Activated naive CD4-positive, alpha-beta T cell treated with anti-CD3 and anti-CD28 coated beads for 36 hours (primary cell): Measurements from ENCODE around the gene SRPRB. TPM values are rescaled to one million over a fixed set of nuclear protein-coding genes. Genes with fewer than 3 reads are reported as not detected.

Experiments used
- CTCF ChIA-PET: fragments of 350-600 bp; sonication (Branson Sonifier 250); formaldehyde crosslinking; loops from one replicate; lab custom pipeline; 2021; ENCODE audit warnings: antibody characterized with exemption; lab: Charles Lee
- DNase-seq: peaks from one replicate; pipeline ENCODE4 v3.0.0-alpha.2; 2020
- H3K27ac Mint-ChIP-seq: one replicate; pipeline ENCODE4 v1.8.0; 2021; ENCODE audit warnings: mild to moderate bottlenecking, mixed read lengths
- H3K27me3 Mint-ChIP-seq: one replicate; pipeline ENCODE4 v1.8.0; 2021; ENCODE audit warnings: low read depth, mixed read lengths
- H3K36me3 Mint-ChIP-seq: one replicate; pipeline ENCODE4 v1.8.0; 2021; ENCODE audit warnings: low read depth, mixed read lengths
- H3K4me1 Mint-ChIP-seq: one replicate; pipeline ENCODE4 v1.8.0; 2021; ENCODE audit warnings: low read depth, mixed read lengths
- H3K4me3 Mint-ChIP-seq: one replicate; pipeline ENCODE4 v1.8.0; 2021; ENCODE audit warnings: mild to moderate bottlenecking, moderate library complexity, mixed read lengths
- H3K9me3 Mint-ChIP-seq: one replicate; pipeline ENCODE4 v1.8.0; 2021; ENCODE audit warnings: mixed read lengths
- intact Hi-C: fragments of 100-400 bp; cut with micrococcal nuclease; formaldehyde crosslinking; loops from one replicate; pipeline ENCODE4 v1.15.1; 2023
- total RNA-seq, 2 experiments: library from RNA; stranded (reverse); gene quantifications; one replicate each; pipeline ENCODE4 v1.2.3, GENCODE V29; 2021

The SRPRB gene
- 10 to 100 TPM; 55.0 to 56.8 TPM for total RNA-seq

DNA sequence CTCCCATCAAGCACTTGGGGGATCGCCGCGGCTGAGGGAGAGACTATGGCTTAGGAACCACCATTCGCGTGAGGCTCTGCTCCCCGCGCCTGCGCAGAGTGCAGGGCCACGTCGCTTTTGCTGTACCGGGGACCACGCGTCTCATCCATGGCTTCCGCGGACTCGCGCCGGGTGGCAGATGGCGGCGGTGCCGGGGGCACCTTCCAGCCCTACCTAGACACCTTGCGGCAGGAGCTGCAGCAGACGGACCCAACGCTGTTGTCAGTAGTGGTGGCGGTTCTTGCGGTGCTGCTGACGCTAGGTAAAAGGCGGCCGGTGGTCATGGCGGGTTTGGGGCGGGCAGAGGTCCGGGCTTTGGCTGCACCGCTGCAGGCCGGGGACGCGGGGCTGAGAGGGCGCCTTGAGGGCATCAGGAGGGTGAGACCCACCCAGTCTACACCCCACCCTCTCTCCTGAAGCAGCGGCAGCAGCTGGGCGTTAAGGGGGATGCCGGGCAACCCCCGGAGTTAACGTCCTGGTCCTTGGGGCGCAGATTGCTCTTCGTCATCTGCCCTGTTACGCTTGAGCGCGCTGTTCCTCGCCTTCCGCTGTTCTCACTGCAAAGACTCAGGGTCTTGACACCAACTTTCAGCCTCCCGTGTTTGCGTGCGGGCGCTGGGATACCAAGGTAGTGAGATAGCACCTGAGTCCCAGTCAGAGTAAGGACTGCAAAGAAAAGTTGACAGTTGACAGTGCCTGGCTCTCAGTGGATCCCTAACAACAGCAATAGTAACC lies at the start of gene SRPRB:
Gene SRPRB (plus strand): TSS at position 114 of the 774 bp plus-strand sequence. CDS start 34 bp downstream, at position 148.
- Mint-ChIP-seq H3K4me3 (peak within 1 kb of the TSS; percentile 93), H3K27ac (peak within 1 kb of the TSS; percentile 94), H3K27me3 (no peaks in the 10 kb centered on the region), H3K9me3 (no peaks in the 10 kb centered on the region), H3K4me1 (peaks cover 38% of the 10 kb centered on the region), H3K36me3 (peaks cover 16% of the 10 kb centered on the region)
- DNase-seq, result peak; percentile 98
- CTCF ChIA-PET, result interaction anchor here (0.6 to 6.1 kb wide), 4 partner anchors 12 to 1053 kb away, joined by 3 to 27 read pairs (median 4); no protein-coding TSS in a partner anchor
- intact Hi-C loops, result loop anchor here (1.0 to 2.0 kb wide), 10 partner anchors 12 to 1389 kb away; partner anchors contain the start of genes CDV3, CEP63, DNAJC13 and NPHP3

DNA sequence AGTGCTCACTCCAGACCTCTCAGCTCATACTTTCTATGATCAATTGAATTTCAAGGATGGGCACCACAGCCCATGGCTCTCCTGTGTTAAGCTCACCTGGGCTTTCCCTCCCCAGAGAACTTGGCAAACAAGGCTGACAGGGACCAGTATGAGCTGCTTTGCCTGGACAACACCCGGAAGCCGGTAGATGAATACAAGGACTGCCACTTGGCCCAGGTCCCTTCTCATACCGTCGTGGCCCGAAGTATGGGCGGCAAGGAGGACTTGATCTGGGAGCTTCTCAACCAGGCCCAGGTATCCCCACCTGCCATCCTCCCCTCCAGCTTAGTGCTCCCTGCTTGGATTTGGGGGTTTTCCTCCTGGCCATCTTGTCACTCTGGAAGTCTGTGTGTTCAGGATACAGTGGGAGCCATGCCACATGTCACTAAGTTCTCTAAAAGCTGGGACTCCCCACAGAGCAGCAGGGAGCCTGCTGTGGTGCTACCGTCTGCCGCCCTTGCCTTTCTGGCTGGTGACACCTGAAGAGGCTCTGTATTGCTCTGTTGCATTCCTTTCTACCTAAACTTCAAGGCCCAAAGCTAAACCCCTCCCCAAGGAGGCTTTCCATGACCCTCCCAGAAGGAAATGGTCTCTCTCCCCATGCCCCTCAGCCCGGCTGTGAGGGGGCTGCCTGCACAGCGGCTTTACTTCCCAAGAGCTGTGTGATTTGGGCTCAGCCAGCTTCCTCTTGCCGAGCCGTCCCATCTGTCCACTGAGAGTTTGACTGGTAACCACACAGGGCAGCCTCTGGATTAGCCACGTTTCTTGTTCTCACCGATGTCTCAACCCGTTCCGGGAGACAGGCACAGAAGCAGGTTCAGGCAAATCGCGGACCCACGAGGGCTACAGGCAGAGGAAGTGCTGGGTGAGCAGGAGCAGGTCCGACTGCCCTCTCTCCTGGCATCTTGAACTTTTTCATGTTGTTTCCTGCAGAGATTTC lies 48.6 kb upstream of the SRPRB start:
- no peak overlapping the region for H3K27ac Mint-ChIP-seq
- no peaks in the 10 kb centered on the region for H3K9me3 Mint-ChIP-seq
- CTCF ChIA-PET, result no interaction called here
- H3K4me1 Mint-ChIP-seq, result no peaks in the 10 kb centered on the region
- H3K36me3 Mint-ChIP-seq, result no peaks in the 10 kb centered on the region
- no peak overlapping the region for H3K4me3 Mint-ChIP-seq
- intact Hi-C loops, result no loop called here
- H3K27me3 Mint-ChIP-seq, result peaks cover 4% of the 10 kb centered on the region
- DNase-seq, result no peak

GRCh38 chr3:133757701-133758567 lies 47.7 kb upstream of the SRPRB start:
- Mint-ChIP-seq H3K9me3 (no peaks in the 10 kb centered on the region), H3K4me1 (no peaks in the 10 kb centered on the region), H3K4me3 (no peak overlapping the region), H3K27me3 (peaks cover 7% of the 10 kb centered on the region), H3K36me3 (no peaks in the 10 kb centered on the region), H3K27ac (no peak overlapping the region)
- CTCF ChIA-PET, result no interaction called here
- no peak for DNase-seq
- intact Hi-C loops, result no loop called here

DNA sequence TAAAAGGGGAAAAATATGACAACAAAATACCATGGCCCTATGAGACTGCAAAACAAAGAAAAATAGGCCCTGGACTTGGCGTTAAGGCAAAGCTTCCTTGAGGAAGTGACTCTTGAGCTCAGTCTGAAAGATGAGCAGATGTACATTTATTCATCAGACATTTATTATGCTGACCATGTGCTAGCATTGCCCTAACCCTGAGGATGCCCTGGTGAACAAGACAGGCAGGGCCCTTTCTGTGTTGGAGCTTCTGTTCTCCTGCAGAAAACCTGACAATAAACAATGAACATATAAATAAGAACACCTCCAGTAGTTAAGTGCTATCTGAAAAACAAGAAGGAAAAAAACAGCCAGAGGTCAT lies 47.1 kb upstream of the SRPRB start:
- CTCF ChIA-PET, result no interaction called here

GRCh38 chr3:133758964-133759739 lies 46.5 kb upstream of the SRPRB start:
- Mint-ChIP-seq H3K4me1 (no peaks in the 10 kb centered on the region), H3K4me3 (no peak overlapping the region), H3K27ac (no peak overlapping the region), H3K36me3 (no peaks in the 10 kb centered on the region), H3K27me3 (peaks cover 11% of the 10 kb centered on the region), H3K9me3 (no peaks in the 10 kb centered on the region)
- DNase-seq, result no peak
- intact Hi-C loops, result no loop called here
- CTCF ChIA-PET, result no interaction called here

More for the DNA sequence above, 47.1 kb upstream of the SRPRB start:
- intact Hi-C loops, result no loop called here
- H3K4me1 Mint-ChIP-seq, result no peaks in the 10 kb centered on the region
- no peak overlapping the region for H3K4me3 Mint-ChIP-seq
- H3K27ac Mint-ChIP-seq, result no peak overlapping the region
- no peaks in the 10 kb centered on the region for H3K9me3 Mint-ChIP-seq
- peaks cover 7% of the 10 kb centered on the region for H3K27me3 Mint-ChIP-seq
- no peaks in the 10 kb centered on the region for H3K36me3 Mint-ChIP-seq
- no peak for DNase-seq

DNA sequence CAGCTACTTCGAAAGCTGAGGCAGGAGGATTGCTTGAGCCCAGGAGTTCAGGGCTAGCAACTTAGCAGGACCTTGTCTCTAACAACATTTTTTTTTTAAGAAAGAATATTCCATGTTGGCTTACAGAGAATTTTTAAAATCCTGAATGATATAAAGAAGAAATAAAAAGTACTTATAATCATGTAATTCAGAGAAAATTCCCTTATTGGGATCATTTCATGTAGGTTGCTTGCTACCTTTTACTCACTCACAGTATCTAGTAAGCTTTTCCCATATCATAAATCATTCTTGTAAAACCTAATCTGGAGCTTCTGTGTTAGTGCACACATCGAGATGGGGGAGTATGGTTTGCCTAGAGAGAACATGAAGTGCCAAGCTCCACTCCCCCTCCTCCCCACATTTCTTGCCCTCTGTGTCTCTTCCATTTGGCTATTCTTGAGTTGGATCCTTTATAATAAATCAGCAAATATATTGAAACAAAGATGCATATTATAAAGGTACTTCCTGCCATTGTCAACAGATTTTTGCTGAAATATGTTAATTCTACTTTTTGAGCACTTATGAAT lies 45.8 kb upstream of the SRPRB start:
- no peak for DNase-seq
- Mint-ChIP-seq H3K27ac (no peak overlapping the region), H3K4me3 (no peak overlapping the region), H3K36me3 (no peaks in the 10 kb centered on the region), H3K4me1 (no peaks in the 10 kb centered on the region), H3K27me3 (peaks cover 11% of the 10 kb centered on the region), H3K9me3 (no peaks in the 10 kb centered on the region)
- intact Hi-C loops, result no loop called here
- CTCF ChIA-PET, result no interaction called here

- no peaks in the 10 kb centered on the region for H3K4me1 Mint-ChIP-seq
- DNase-seq, result no peak
- CTCF ChIA-PET, result interaction anchor here (1.0 kb wide), 1 partner anchor 18 kb away, joined by 3 read pairs; no protein-coding TSS in a partner anchor
- intact Hi-C loops, result no loop called here
- no peak overlapping the region for H3K27ac Mint-ChIP-seq
- H3K9me3 Mint-ChIP-seq, result no peaks in the 10 kb centered on the region
- H3K4me3 Mint-ChIP-seq, result no peak overlapping the region
- no peaks in the 10 kb centered on the region for H3K36me3 Mint-ChIP-seq
- peaks cover 11% of the 10 kb centered on the region for H3K27me3 Mint-ChIP-seq
These were observed 44.7 kb upstream of the SRPRB start for GRCh38 chr3:133760916-133761315.

DNA sequence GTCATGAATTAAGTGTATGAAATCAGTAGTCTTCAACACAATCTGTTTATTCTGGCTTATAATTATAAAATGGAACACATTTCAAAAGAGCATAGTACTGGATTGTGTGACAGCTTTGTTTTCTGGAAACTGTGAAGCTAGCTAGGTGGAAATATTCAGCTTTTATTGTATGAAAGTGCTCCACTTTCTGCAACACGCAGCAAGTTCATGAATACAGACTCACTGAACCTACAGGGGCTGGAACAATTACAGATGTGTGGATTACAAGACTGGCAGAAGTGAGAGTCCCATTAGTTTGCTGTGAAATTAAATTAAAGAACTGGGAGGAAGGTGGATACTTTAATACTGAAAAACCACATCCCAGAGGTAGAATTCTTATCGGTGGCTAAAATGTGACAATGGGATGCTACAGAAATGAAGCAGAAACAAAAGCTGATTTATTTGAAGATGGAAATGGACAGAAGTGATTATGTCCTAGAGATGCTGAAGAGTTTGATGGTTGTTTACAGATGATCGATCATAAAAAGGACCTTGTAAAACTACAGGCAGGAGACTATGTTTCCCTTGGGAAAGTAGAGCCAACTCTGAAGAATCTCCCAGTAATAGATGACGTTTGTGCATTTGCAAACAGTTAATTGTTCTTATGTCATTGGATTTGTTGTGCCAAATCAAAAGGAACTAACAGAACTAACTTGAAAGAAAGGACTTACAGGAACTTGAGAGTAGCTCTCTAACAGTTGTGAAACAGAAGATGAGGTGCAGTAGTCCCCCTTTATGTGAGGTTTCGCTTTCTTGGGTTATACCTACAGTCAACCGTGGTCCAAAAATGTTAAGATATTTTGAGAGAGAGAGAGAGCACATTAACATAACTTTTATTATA lies 43.8 kb upstream of the SRPRB start:
- CTCF ChIA-PET, result interaction anchor here (1.0 kb wide), 1 partner anchor 19 kb away, joined by 3 read pairs; no protein-coding TSS in a partner anchor
- no peak for DNase-seq
- no peak overlapping the region for H3K4me3 Mint-ChIP-seq
- no peaks in the 10 kb centered on the region for H3K4me1 Mint-ChIP-seq
- H3K27me3 Mint-ChIP-seq, result peaks cover 15% of the 10 kb centered on the region
- no peaks in the 10 kb centered on the region for H3K9me3 Mint-ChIP-seq
- H3K27ac Mint-ChIP-seq, result no peak overlapping the region
- intact Hi-C loops, result no loop called here
- H3K36me3 Mint-ChIP-seq, result no peaks in the 10 kb centered on the region

DNA sequence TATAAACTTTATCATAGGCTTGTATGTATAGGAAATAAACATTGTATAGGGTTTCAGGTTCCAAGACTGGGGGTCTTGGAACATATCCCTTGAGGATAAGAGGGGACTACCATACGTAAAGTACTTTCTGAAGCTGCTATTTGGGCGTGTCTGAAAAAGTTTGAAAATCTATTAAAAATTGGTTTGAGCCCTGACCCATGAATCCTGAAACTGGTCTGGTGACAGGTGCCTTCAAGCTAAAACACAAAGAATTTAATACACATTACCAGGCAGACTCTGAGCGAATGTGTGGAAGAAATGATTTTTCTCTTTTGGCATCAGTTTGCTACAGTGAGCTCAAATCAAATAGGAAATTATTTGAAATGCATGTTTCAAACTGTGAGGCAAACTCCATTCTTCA lies 43.1 kb upstream of the SRPRB start:
- no peak for DNase-seq
- H3K9me3 Mint-ChIP-seq, result no peaks in the 10 kb centered on the region
- H3K4me1 Mint-ChIP-seq, result no peaks in the 10 kb centered on the region
- no peaks in the 10 kb centered on the region for H3K36me3 Mint-ChIP-seq
- H3K27ac Mint-ChIP-seq, result no peak overlapping the region
- intact Hi-C loops, result no loop called here
- CTCF ChIA-PET, result no interaction called here
- H3K4me3 Mint-ChIP-seq, result no peak overlapping the region
- H3K27me3 Mint-ChIP-seq, result peaks cover 11% of the 10 kb centered on the region

DNA sequence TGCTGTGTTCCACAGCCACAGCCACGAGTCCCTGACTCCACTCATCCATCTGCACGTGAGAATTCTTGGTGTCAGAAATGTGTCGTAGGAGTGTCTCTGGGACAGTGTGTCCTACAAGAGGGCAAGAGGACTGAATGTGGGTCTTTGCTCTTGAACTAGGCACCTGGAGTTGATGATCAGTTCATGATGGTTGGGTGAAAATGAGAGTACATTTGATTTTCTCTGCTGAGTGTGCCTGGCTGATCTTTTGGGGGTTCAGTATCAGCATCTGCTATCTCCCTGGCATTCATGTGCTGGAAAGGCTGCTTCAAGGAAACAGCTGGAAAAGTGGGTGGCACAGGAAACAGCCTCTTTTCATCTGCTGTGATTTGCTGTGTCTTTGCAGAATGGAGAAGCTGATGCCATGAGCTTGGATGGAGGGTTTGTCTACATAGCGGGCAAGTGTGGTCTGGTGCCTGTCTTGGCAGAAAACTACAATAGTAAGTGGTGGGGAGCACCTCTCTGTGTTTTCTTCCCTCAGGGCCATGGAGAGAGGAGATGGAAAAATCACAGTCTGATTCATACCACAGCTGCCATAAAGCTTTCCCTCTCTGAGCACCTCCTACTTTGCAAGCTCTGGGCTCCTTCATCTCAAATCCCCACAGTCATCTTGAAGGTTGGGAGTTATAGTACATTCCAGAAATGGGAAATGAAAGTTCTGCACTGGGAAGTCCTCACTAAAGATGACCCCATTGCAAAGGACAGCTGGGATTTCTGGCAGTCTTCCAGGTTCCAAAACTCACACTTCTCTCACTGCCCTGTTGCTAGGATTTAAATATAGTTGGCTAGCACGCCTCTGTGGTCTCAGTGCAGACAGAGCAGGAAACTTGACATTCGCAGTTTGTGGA lies 41.6 kb upstream of the SRPRB start:
- DNase-seq, result no peak
- Mint-ChIP-seq H3K36me3 (no peaks in the 10 kb centered on the region), H3K4me3 (no peak overlapping the region), H3K9me3 (no peaks in the 10 kb centered on the region), H3K4me1 (no peaks in the 10 kb centered on the region), H3K27me3 (peaks cover 11% of the 10 kb centered on the region), H3K27ac (no peak overlapping the region)
- CTCF ChIA-PET, result no interaction called here
- intact Hi-C loops, result no loop called here
